ENCODE measurements around the gene NOS3.
A peak's percentile ranks its signal among the peaks of the same experiment; 100 is the strongest.
"Not testable (repeated sequence)": the region's sequence is repeated elsewhere in the genome, so short reads cannot be mapped to it uniquely, and the experiment has no call there.

Gene NOS3

GRCh38 chr7:151009327-151010036, 18.7 kb downstream of the NOS3 start:
- DNase-seq (ENCODE audit: low read depth, low spot score), result no peak
- H3K4me3 ChIP-seq (ENCODE audit: low read depth, low read length), result no peak overlapping the region
- no peak for TF ChIP-seq CTCF (IDR thresholded peaks at IDR 0.05; ENCODE audit: insufficient read depth, low read length, missing control alignments)
- ChIA-PET CTCF (interaction anchor here (0.9 to 11.9 kb wide), 15 partner anchors 8 to 100 kb away, joined by 3 to 190 read pairs (median 4); partner anchors contain the start of genes ABCB8, ATG9B and SLC4A2), POLR2A (no interaction called here)

- ChIA-PET POLR2A (interaction anchor here (0.6 kb wide), 1 partner anchor 14 kb away, joined by 3 read pairs; no protein-coding TSS in a partner anchor), CTCF (interaction anchor here (0.9 to 11.9 kb wide), 12 partner anchors 8 to 99 kb away, joined by 3 to 190 read pairs (median 8); partner anchors contain the start of genes ABCB8, ATG9B and SLC4A2)
- no peak for TF ChIP-seq CTCF (IDR thresholded peaks at IDR 0.05; ENCODE audit: insufficient read depth, low read length, missing control alignments)
- peak overlapping the region; percentile 49; the same call in 1 of the 2 replicates for H3K4me3 ChIP-seq (ENCODE audit: low read depth, low read length)
- DNase-seq (ENCODE audit: low read depth, low spot score), result no peak
Observed at GRCh38 chr7:151010037-151010306, 19.2 kb downstream of the NOS3 start.

GRCh38 chr7:151010307-151011096, 19.7 kb downstream of the NOS3 start:
- POLR2A ChIA-PET, result interaction anchor here (0.6 kb wide), 1 partner anchor 13 kb away, joined by 3 read pairs; no protein-coding TSS in a partner anchor
- peak overlapping the region; percentile 49 for H3K4me3 ChIP-seq (ENCODE audit: low read depth, low read length)
- no peak for DNase-seq (ENCODE audit: low read depth, low spot score)
- TF ChIP-seq CTCF (IDR thresholded peaks at IDR 0.05; ENCODE audit: insufficient read depth, low read length, missing control alignments), result no peak
- CTCF ChIA-PET, result interaction anchor here (0.6 to 11.9 kb wide), 16 partner anchors 7 to 162 kb away, joined by 3 to 190 read pairs (median 4); partner anchors contain the start of genes ABCB8, ATG9B and TMUB1

GRCh38 chr7:151011097-151011409, 20.2 kb downstream of the NOS3 start:
- TF ChIP-seq CTCF (IDR thresholded peaks at IDR 0.05; ENCODE audit: insufficient read depth, low read length, missing control alignments), result no peak
- DNase-seq (ENCODE audit: low read depth, low spot score), result no peak
- ChIA-PET POLR2A (no interaction called here), CTCF (interaction anchor here (0.6 to 11.9 kb wide), 13 partner anchors 7 to 161 kb away, joined by 3 to 190 read pairs (median 4); partner anchors contain the start of genes ABCB8, ATG9B and TMUB1)
- H3K4me3 ChIP-seq (ENCODE audit: low read depth, low read length), result peak overlapping the region; percentile 49; the same call in 1 of the 2 replicates

- POLR2A ChIA-PET; DNase-seq (ENCODE audit: low read depth, low spot score); H3K4me3 ChIP-seq (ENCODE audit: low read depth, low read length): not testable (repeated sequence)
- CTCF ChIA-PET, result interaction anchor here (0.6 to 11.9 kb wide), 11 partner anchors 11 to 161 kb away, joined by 3 to 190 read pairs (median 4); partner anchors contain the start of genes ABCB8, ATG9B and TMUB1
Observed at GRCh38 chr7:151011616-151012015, 20.8 kb downstream of the NOS3 start.

GRCh38 chr7:151012031-151012692, 21.3 kb downstream of the NOS3 start:
- TF ChIP-seq CTCF (IDR thresholded peaks at IDR 0.05; ENCODE audit: insufficient read depth, low read length, missing control alignments), result no peak
- CTCF ChIA-PET, result interaction anchor here (0.6 to 11.9 kb wide), 11 partner anchors 8 to 113 kb away, joined by 3 to 190 read pairs (median 4); partner anchors contain the start of genes ABCB8 and ATG9B
- no peak for DNase-seq (ENCODE audit: low read depth, low spot score)
- H3K4me3 ChIP-seq (ENCODE audit: low read depth, low read length), result no peak overlapping the region
- POLR2A ChIA-PET, result no interaction called here
